Neural crest cell (in vitro differentiated cells): Measurements from ENCODE around the gene LIMS2. TPM values are rescaled to one million over a fixed set of nuclear protein-coding genes. Genes with fewer than 3 reads are reported as not detected.

Source experiments
- DNase-seq: peaks from one replicate; pipeline ENCODE4 v3.0.0; 2021; ENCODE audit warnings: low read depth, mixed read lengths, low spot score
- H3K27ac Mint-ChIP-seq: one replicate; pipeline ENCODE4 v1.8.0; 2021; ENCODE audit warnings: mild to moderate bottlenecking, mixed read lengths; ENCODE audit not compliant: unreplicated experiment
- H3K27me3 Mint-ChIP-seq: 2 replicates; pipeline ENCODE4 v1.8.0; 2021; ENCODE audit warnings: low read depth, mild to moderate bottlenecking, mixed read lengths
- H3K36me3 Mint-ChIP-seq: 2 replicates; pipeline ENCODE4 v1.8.0; 2021; ENCODE audit warnings: low read depth, mild to moderate bottlenecking, mixed read lengths
- H3K4me1 Mint-ChIP-seq: 2 replicates; pipeline ENCODE4 v1.8.0; 2021; ENCODE audit warnings: mixed read lengths
- H3K4me3 Mint-ChIP-seq: one replicate; pipeline ENCODE4 v1.8.0; 2021; ENCODE audit warnings: mild to moderate bottlenecking, mixed read lengths
- H3K9me3 Mint-ChIP-seq: 2 replicates; pipeline ENCODE4 v1.8.0; 2021; ENCODE audit warnings: mixed read lengths
- total RNA-seq: library from RNA; stranded (reverse); gene quantifications from 2 replicates; pipeline ENCODE4 v1.2.1, GENCODE V29; 2021
- TF ChIP-seq, protein P1 (sequence below): fragments of 200-600 bp; sonication (generic); conservative IDR thresholded peaks from 2 replicates; pipeline ENCODE4 v1.5.0; 2021; ENCODE audit warnings: antibody characterized with exemption, mild to moderate bottlenecking

The LIMS2 gene
- total RNA-seq, 1 donor from 2014 or later = 7.6 TPM

DNA sequence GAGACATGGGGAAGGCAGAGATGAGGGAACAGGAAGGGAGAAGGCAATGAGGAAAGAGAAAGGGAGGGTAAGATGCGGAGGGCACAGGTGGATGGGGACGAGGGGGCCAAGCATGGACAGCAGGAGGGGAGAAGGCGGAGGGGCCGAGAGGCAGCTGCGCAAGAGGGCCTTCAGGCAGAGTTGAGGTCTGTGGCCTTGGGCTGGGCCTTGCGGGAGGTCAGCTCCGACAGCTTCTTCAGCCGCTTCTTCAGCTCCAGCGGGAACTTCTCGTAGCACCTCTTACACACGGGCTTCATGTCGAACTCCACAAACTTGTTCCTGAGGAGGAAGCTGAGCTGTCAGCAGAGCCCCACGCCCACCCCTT, 36.2 kb downstream of the LIMS2 start:
- DNase-seq = no peak
- H3K9me3 Mint-ChIP-seq = no peaks in the 10 kb centered on the region
- H3K36me3 Mint-ChIP-seq = no peaks in the 10 kb centered on the region
- H3K27ac Mint-ChIP-seq = peak overlapping the region; percentile 35
- TF ChIP-seq, protein P1, sequence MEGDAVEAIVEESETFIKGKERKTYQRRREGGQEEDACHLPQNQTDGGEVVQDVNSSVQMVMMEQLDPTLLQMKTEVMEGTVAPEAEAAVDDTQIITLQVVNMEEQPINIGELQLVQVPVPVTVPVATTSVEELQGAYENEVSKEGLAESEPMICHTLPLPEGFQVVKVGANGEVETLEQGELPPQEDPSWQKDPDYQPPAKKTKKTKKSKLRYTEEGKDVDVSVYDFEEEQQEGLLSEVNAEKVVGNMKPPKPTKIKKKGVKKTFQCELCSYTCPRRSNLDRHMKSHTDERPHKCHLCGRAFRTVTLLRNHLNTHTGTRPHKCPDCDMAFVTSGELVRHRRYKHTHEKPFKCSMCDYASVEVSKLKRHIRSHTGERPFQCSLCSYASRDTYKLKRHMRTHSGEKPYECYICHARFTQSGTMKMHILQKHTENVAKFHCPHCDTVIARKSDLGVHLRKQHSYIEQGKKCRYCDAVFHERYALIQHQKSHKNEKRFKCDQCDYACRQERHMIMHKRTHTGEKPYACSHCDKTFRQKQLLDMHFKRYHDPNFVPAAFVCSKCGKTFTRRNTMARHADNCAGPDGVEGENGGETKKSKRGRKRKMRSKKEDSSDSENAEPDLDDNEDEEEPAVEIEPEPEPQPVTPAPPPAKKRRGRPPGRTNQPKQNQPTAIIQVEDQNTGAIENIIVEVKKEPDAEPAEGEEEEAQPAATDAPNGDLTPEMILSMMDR = no peak
- H3K4me1 Mint-ChIP-seq = peaks cover 19% of the 10 kb centered on the region
- no peak overlapping the region for H3K4me3 Mint-ChIP-seq
- H3K27me3 Mint-ChIP-seq = no peaks in the 10 kb centered on the region

DNA sequence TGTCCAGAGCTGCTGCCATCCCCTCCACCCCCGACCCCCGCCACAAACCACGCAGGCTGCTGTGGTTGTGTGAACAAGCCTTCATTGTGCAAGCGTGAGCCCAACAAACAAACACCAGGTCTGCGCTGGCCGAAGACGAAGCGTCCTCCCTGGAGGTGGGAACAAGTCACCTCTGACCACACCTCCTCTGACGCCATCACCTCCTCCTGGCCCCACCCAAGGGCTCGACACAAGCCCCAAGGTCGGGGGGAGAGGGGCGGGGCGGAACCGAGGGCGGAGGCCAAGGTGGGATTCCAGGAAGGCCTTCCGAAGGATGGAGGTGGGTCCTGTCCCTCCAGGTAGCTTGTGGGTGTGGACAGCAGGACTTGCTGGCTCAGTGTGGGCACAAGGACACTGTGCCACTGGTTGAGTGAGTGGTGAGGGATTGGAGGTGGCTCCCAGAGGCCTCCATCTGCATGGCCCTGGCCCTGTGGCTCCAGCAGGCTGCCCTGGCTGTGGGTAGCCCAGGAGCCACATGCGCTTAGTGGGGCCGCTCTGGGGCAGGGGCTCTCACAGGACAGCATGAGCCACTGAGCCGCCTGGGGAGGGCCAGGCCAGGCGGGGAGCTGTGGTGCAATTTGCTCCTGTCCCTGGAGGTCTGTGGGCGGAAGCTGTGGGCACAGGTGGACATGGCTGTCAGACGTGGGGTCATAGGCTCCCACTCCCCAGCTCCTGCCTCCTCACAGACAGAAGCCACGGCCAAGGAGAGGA, 36.8 kb downstream of the LIMS2 start:
- Mint-ChIP-seq H3K27me3 (no peaks in the 10 kb centered on the region), H3K4me1 (peaks cover 18% of the 10 kb centered on the region), H3K27ac (peak overlapping the region; percentile 57), H3K9me3 (no peaks in the 10 kb centered on the region), H3K4me3 (no peak overlapping the region), H3K36me3 (no peaks in the 10 kb centered on the region)
- DNase-seq = no peak
- TF ChIP-seq, protein P1 = no peak

DNA sequence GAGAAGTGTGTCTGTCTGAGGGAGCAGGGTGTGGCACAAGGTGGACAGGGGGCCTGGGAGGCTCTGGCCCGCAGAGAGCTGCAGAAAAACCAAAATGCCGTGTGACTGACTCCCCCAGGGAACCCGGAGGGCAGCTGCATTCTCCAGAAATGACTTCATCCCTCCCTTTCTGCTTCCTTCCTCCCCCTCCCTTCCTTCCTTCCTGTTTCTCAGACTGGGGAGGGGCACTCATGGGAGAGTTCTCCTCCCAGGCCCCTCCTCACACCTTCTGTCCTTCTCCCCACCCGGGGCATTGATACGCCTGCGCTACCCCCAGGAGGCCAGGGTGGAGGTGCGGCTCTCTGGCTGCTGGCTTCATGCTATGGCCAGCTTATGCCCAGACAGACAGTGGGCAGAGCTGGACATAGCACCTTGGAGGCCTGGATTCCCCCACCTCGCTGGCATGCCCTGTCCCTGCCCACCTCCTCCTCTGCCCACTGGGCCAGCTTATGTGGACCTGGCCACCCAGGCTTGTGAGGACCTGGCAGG, 37.5 kb downstream of the LIMS2 start:
- Mint-ChIP-seq H3K4me3 (no peak overlapping the region), H3K27ac (peak overlapping the region; percentile 19), H3K27me3 (no peaks in the 10 kb centered on the region), H3K9me3 (no peaks in the 10 kb centered on the region), H3K4me1 (peaks cover 13% of the 10 kb centered on the region), H3K36me3 (no peaks in the 10 kb centered on the region)
- no peak for DNase-seq
- TF ChIP-seq, protein P1 = no peak

DNA sequence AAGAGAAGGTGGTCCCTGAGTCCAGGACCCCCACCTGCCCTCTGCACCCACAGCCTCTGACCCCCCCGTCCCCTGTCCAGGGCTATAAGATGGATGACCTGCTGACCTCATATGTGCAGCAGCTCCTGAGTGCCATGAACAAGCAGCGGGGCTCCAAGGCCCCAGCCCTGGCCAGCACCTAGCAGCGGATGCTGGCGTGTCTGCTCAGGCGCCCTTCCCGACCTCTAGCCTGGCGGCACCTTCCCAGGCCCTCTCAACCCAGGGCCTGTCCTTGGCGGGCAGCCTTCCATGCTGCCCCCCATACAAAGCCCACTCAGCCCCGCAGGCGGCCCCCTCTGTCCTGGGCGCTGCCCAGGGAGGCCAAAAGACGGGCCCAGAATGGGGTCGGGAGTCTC, 38.1 kb downstream of the LIMS2 start:
- Mint-ChIP-seq H3K27ac (no peak overlapping the region), H3K36me3 (no peaks in the 10 kb centered on the region), H3K9me3 (no peaks in the 10 kb centered on the region), H3K4me3 (no peak overlapping the region), H3K27me3 (no peaks in the 10 kb centered on the region), H3K4me1 (peaks cover 13% of the 10 kb centered on the region)
- TF ChIP-seq, protein P1 = no peak
- no peak for DNase-seq

DNA sequence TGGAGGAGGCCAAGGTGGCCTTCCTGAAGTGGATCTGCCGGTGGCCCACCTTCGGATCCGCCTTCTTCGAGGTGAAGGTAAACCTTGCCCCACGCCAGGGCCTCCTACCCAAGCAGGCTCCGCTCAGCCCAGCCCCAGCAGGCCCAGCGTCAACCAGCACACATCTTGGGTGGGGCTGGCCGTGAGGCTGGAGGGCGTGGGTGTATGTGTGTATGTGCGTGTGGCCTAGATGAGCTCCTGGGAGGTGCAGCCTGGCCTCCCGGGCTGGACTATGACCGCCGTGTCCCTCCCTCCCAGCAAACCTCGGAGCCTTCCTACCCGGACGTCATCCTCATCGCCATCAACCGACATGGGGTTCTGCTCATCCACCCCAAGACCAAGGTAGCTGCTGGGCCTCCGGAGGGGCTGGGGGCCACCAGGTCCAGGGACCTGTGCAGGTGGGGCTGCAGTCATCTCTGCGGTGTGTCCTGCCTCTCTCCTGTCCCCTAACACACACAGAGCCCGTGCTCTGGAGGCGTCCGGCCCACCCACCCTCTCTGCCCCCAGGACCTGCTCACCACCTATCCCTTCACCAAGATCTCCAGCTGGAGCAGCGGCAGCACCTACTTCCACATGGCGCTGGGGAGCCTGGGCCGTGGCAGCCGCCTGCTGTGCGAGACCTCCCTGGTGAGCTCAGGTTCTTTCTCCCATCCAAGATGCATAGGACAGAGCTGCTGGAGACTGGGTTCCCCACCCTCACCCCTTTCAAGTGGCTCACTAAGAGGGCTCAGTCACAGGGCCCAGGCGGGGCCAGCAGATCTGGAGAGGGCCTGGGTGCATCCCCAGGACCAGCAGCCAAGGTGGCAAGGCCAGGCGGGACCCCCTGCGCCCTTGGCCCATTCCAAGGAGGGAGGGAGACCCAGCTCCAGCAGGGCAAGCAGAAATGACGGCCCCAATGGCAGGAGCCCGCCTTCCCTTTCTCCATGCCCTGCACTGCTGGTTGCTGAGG, 38.8 kb downstream of the LIMS2 start:
- H3K4me1 Mint-ChIP-seq = peaks cover 13% of the 10 kb centered on the region
- no peaks in the 10 kb centered on the region for H3K27me3 Mint-ChIP-seq
- TF ChIP-seq, protein P1 = no peak

More for the DNA sequence above, 38.8 kb downstream of the LIMS2 start:
- H3K9me3 Mint-ChIP-seq = no peaks in the 10 kb centered on the region
- H3K36me3 Mint-ChIP-seq = no peaks in the 10 kb centered on the region
- no peak overlapping the region for H3K4me3 Mint-ChIP-seq
- H3K27ac Mint-ChIP-seq = peak overlapping the region; percentile 35
- no peak for DNase-seq
